Osteocyte (in vitro differentiated cells): ENCODE results near the gene DLG2. TPM values are rescaled to one million over a fixed set of nuclear protein-coding genes. Genes with fewer than 3 reads are reported as not detected.

Experiments
- DNase-seq: peaks from one replicate; pipeline ENCODE4 v3.0.0; 2021; ENCODE audit warnings: mixed read lengths; ENCODE audit not compliant: unreplicated experiment; ENCODE audit errors: extremely low spot score
- H3K27ac Mint-ChIP-seq: one replicate; pipeline ENCODE4 v1.8.0; 2021; ENCODE audit warnings: mild to moderate bottlenecking, mixed read lengths; ENCODE audit not compliant: unreplicated experiment
- H3K27me3 Mint-ChIP-seq: one replicate; pipeline ENCODE4 v1.8.0; 2021; ENCODE audit warnings: mixed read lengths; ENCODE audit not compliant: unreplicated experiment
- H3K36me3 Mint-ChIP-seq: one replicate; pipeline ENCODE4 v1.8.0; 2021; ENCODE audit warnings: mixed read lengths; ENCODE audit not compliant: unreplicated experiment
- H3K4me1 Mint-ChIP-seq: one replicate; pipeline ENCODE4 v1.8.0; 2021; ENCODE audit warnings: mixed read lengths; ENCODE audit not compliant: unreplicated experiment
- H3K4me3 Mint-ChIP-seq: one replicate; pipeline ENCODE4 v1.8.0; 2021; ENCODE audit warnings: mild to moderate bottlenecking, moderate library complexity, mixed read lengths; ENCODE audit not compliant: unreplicated experiment
- H3K9me3 Mint-ChIP-seq: one replicate; pipeline ENCODE4 v1.8.0; 2021; ENCODE audit warnings: mixed read lengths; ENCODE audit not compliant: unreplicated experiment
- total RNA-seq: library from RNA; stranded (reverse); gene quantifications from 2 replicates; pipeline ENCODE4 v1.2.1, GENCODE V29; 2021
- TF ChIP-seq, protein P1 (sequence below): fragments of 200-600 bp; sonication (generic); IDR thresholded peaks from 2 replicates; pipeline ENCODE4 v1.5.0; 2021; ENCODE audit warnings: antibody characterized with exemption, mild to moderate bottlenecking, moderate library complexity

The DLG2 gene
- total RNA-seq, 1 donor from 2014 or later = 2.1 TPM

DNA sequence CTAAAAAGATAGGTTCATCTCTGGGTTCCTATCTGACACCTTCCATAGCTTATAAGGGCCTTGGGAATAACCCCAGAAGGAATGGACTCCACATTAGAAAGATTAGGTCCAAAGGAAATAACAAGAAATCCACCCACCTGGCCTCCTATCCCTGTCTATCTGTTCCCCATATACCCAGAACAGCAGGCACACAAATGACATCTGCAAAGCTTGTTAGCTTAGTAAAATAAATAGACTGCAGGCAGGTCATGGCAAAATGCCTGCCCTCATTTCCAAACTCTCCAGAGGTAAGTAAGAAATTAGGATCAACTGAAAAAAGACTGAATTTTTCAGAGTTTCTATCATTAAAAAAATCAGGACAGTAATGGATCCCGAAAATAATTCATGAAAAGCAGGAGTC, 489.5 kb downstream of the DLG2 start:
- peaks cover 4% of the 10 kb centered on the region for H3K27me3 Mint-ChIP-seq
- peaks cover 7% of the 10 kb centered on the region for H3K9me3 Mint-ChIP-seq
- DNase-seq = no peak
- no peaks in the 10 kb centered on the region for H3K4me1 Mint-ChIP-seq
- no peak overlapping the region for H3K4me3 Mint-ChIP-seq
- H3K36me3 Mint-ChIP-seq = no peaks in the 10 kb centered on the region
- TF ChIP-seq, protein P1, sequence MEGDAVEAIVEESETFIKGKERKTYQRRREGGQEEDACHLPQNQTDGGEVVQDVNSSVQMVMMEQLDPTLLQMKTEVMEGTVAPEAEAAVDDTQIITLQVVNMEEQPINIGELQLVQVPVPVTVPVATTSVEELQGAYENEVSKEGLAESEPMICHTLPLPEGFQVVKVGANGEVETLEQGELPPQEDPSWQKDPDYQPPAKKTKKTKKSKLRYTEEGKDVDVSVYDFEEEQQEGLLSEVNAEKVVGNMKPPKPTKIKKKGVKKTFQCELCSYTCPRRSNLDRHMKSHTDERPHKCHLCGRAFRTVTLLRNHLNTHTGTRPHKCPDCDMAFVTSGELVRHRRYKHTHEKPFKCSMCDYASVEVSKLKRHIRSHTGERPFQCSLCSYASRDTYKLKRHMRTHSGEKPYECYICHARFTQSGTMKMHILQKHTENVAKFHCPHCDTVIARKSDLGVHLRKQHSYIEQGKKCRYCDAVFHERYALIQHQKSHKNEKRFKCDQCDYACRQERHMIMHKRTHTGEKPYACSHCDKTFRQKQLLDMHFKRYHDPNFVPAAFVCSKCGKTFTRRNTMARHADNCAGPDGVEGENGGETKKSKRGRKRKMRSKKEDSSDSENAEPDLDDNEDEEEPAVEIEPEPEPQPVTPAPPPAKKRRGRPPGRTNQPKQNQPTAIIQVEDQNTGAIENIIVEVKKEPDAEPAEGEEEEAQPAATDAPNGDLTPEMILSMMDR = no peak
- no peak overlapping the region for H3K27ac Mint-ChIP-seq

GRCh38 chr11:85133636-85134035, 493.5 kb downstream of the DLG2 start:
- no peaks in the 10 kb centered on the region for H3K9me3 Mint-ChIP-seq
- no peak for DNase-seq
- TF ChIP-seq, protein P1 = no peak

DNA sequence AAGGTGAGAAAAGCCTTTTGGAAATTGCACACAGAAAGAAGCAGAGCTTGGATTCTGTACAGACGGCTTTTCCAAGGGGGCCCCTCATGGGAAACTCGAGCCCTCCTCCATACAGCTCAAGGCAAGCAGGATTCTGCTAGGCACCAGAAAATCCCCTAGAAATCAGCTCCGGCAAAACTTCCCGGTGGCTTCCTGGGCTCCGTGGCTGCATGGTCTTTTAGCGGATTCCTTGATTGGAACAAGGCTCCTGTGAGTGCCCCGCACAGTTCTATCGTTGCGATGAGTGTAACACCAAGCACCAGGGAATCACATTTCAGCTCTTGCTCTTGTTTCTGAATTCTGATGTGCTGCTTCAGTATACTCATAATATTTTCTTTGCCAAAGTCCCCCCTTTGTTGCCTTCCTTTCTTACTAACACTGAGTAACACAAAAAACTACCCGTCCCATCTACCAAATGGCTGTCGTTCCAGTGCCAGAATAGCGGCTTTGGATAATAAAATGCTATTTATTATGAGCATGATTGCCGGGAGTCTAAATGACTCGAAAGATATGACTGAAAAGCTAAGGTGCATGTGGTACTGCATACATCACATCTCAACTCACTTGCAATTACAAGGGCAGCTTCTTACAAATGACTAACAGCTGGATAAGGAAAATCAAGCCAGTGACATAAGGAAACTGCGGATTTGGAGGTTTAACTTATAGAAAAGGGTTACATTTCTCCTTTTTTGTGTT, 494.1 kb downstream of the DLG2 start:
- H3K4me3 Mint-ChIP-seq = no peak overlapping the region
- H3K4me1 Mint-ChIP-seq = no peaks in the 10 kb centered on the region
- H3K27ac Mint-ChIP-seq = no peak overlapping the region
- H3K36me3 Mint-ChIP-seq = no peaks in the 10 kb centered on the region
- TF ChIP-seq, protein P1 = no peak
- peaks cover 10% of the 10 kb centered on the region for H3K27me3 Mint-ChIP-seq
- DNase-seq = no peak
- no peaks in the 10 kb centered on the region for H3K9me3 Mint-ChIP-seq

More at GRCh38 chr11:85133636-85134035, 493.5 kb downstream of the DLG2 start:
- no peaks in the 10 kb centered on the region for H3K36me3 Mint-ChIP-seq
- no peaks in the 10 kb centered on the region for H3K4me1 Mint-ChIP-seq
- no peak overlapping the region for H3K4me3 Mint-ChIP-seq
- H3K27ac Mint-ChIP-seq = no peak overlapping the region
- H3K27me3 Mint-ChIP-seq = peaks cover 10% of the 10 kb centered on the region

DNA sequence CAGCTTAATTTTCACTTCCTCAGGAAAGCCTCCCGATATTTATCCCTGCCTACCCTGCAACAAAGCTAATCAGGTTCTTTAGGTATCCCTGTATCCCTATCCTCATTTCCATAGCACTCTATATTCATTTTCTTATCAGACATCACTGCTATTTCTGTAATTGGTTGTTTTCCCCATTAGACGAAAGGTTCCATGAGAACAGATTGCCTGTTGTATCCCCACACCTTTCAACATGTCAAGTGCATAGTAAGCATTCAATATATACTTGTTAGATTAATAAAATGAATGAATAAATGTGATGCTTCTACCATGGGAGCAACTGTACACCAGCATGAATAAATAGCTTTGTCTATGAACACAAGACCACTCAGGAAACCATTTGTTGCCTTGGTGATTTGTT, 499.8 kb downstream of the DLG2 start:
- H3K27ac Mint-ChIP-seq = no peak overlapping the region
- peaks cover 4% of the 10 kb centered on the region for H3K27me3 Mint-ChIP-seq
- TF ChIP-seq, protein P1 = no peak
- H3K36me3 Mint-ChIP-seq = no peaks in the 10 kb centered on the region
- no peaks in the 10 kb centered on the region for H3K9me3 Mint-ChIP-seq
- no peak overlapping the region for H3K4me3 Mint-ChIP-seq
- no peak for DNase-seq
- no peaks in the 10 kb centered on the region for H3K4me1 Mint-ChIP-seq

GRCh38 chr11:85123752-85124231, 503.4 kb downstream of the DLG2 start:
- Mint-ChIP-seq H3K4me1 (no peaks in the 10 kb centered on the region), H3K27me3 (no peaks in the 10 kb centered on the region), H3K27ac (no peak overlapping the region), H3K9me3 (no peaks in the 10 kb centered on the region), H3K36me3 (no peaks in the 10 kb centered on the region), H3K4me3 (no peak overlapping the region)
- TF ChIP-seq, protein P1 = no peak
- DNase-seq = no peak
